GM12878 (cell line): ENCODE measurements around the gene P2RX2. TPM values are rescaled to one million over a fixed set of nuclear protein-coding genes. Genes with fewer than 3 reads are reported as not detected.

Experiments
- ATAC-seq: fragments of 200-7000 bp; cut with Tn5 transposase; 3 replicates; pipeline ENCODE4 v1.9.1; 2020; ENCODE audit warnings: mild to moderate bottlenecking, moderate library complexity
- BruUV-seq: library from RNA; stranded (reverse); fragments of 400-500 nt; replicated peaks from 2 replicates; lab custom pipeline; 2021; lab: Mats Ljungman, UMichigan
- CTCF ChIA-PET: fragments of 300-600 bp; sonication (Branson Sonifier 250); formaldehyde crosslinking; extraction: SDS; loops from one replicate; lab custom pipeline; 2021; ENCODE audit warnings: inconsistent platforms; lab: Yijun Ruan, JAX
- POLR2A ChIA-PET: fragments of 350-600 bp; formaldehyde crosslinking; extraction: SDS; loops from one replicate; lab custom pipeline; 2021; ENCODE audit warnings: inconsistent platforms; lab: Charles Lee
- RAD21 ChIA-PET: fragments of 300-600 bp; sonication (Branson Sonifier 250); formaldehyde crosslinking; loops from one replicate; lab custom pipeline; 2023; ENCODE audit warnings: antibody characterized with exemption; ENCODE audit not compliant: unreplicated experiment; lab: Charles Lee
- SMC1A ChIA-PET: fragments of 300-600 bp; sonication (Branson Sonifier 250); formaldehyde crosslinking; loops from one replicate; lab custom pipeline; 2023; ENCODE audit not compliant: unreplicated experiment, uncharacterized antibody; lab: Charles Lee
- DNase-seq: peaks from one replicate; pipeline ENCODE4 v3.0.0-alpha.2; 2011; ENCODE audit warnings: low read depth, low spot score
- FAIRE-seq: peaks from 3 replicates; lab custom pipeline; 2011; peaks lifted over from hg19 to GRCh38; lab: Jason Lieb, UNC
- H2AFZ ChIP-seq: 2 replicates; pipeline ENCODE4 v1.6.0; 2011; ENCODE audit warnings: low read depth, low read length, control low read depth; ENCODE audit not compliant: control insufficient read depth
- H3K27ac ChIP-seq: 2 replicates; pipeline ENCODE4 v1.5.1; 2011; ENCODE audit warnings: control low read depth; ENCODE audit not compliant: control insufficient read depth, insufficient read depth
- H3K27me3 ChIP-seq, 2 experiments: replicated peaks in 1 of 2; 2 replicates each; pipeline versions ENCODE4 v1.6.0 to v1.6.1; 2011; ENCODE audit warnings: low read length in 1 of 2; ENCODE audit not compliant: control insufficient read depth in 2 of 2, insufficient read depth in 2 of 2
- H3K36me3 ChIP-seq, 2 experiments: 2 replicates each; pipeline ENCODE4 v1.5.1; 2011; ENCODE audit warnings: low read length in 1 of 2; ENCODE audit not compliant: control insufficient read depth in 2 of 2, insufficient read depth in 2 of 2
- H3K4me1 ChIP-seq: 2 replicates; pipeline ENCODE4 v1.6.1; 2011; ENCODE audit warnings: mild to moderate bottlenecking, low read length, moderate library complexity, mixed read lengths; ENCODE audit not compliant: control insufficient read depth, insufficient read depth
- H3K4me2 ChIP-seq: 2 replicates; pipeline ENCODE4 v1.6.0; 2011; ENCODE audit warnings: control low read depth; ENCODE audit not compliant: control insufficient read depth, insufficient read depth
- H3K4me3 ChIP-seq: fragments of 200-600 bp; sonication (generic); 2 replicates; pipeline ENCODE4 v1.5.1; 2016
- H3K79me2 ChIP-seq: 2 replicates; pipeline ENCODE4 v1.6.0; 2011; ENCODE audit warnings: low read length; ENCODE audit not compliant: control insufficient read depth, insufficient read depth
- H3K9ac ChIP-seq: 2 replicates; pipeline ENCODE4 v1.8.0; 2011; ENCODE audit warnings: low read length, control low read depth, mixed read lengths; ENCODE audit not compliant: control insufficient read depth, insufficient read depth
- H3K9me3 ChIP-seq: replicated peaks from 3 replicates; pipeline ENCODE4 v1.5.1; 2011; ENCODE audit warnings: mild to moderate bottlenecking, low read length; ENCODE audit not compliant: control insufficient read depth, insufficient read depth
- H4K20me1 ChIP-seq: 2 replicates; pipeline ENCODE4 v1.6.0; 2011; ENCODE audit not compliant: control insufficient read depth, insufficient read depth
- BACH1 ChIP-seq: fragments of 450-650 bp; IDR thresholded peaks from 2 replicates; pipeline ENCODE4 v1.6.1; 2017; ENCODE audit warnings: mild to moderate bottlenecking, borderline replicate concordance
- ETV6 ChIP-seq, 2 experiments: fragments of 450-650 bp in 1 of 2; IDR thresholded peaks in 1 of 2; conservative IDR thresholded peaks in 1 of 2; 2 replicates each; pipeline ENCODE4 v1.6.1; 2014; ENCODE audit warnings: antibody characterized with exemption in 1 of 2, borderline replicate concordance in 1 of 2, low read depth in 1 of 2, mild to moderate bottlenecking in 1 of 2, moderate library complexity in 1 of 2
- HCFC1 ChIP-seq: fragments of 150-350 bp; IDR thresholded peaks from 2 replicates; pipeline ENCODE4 v1.6.1; 2014; ENCODE audit warnings: low read length
- HDAC2 ChIP-seq: fragments of 200-600 bp; sonication (generic); IDR thresholded peaks from 2 replicates; pipeline ENCODE4 v1.6.1; 2017
- HDGF ChIP-seq: fragments of 450-650 bp; IDR thresholded peaks from 2 replicates; pipeline ENCODE4 v1.6.1; 2016; ENCODE audit warnings: antibody characterized with exemption
- MYB ChIP-seq: fragments of 150-350 bp; IDR thresholded peaks from 2 replicates; pipeline ENCODE4 v1.6.1; 2014; ENCODE audit warnings: mild to moderate bottlenecking, low read depth, low read length, borderline replicate concordance
- SMAD5 ChIP-seq: IDR thresholded peaks from 2 replicates; pipeline ENCODE4 v1.6.1; 2016; ENCODE audit warnings: antibody characterized with exemption, low read depth
- SREBF2 ChIP-seq: IDR thresholded peaks from 2 replicates; pipeline ENCODE4 v1.6.1; 2012; ENCODE audit warnings: mild to moderate bottlenecking, low read length
- STAT1 ChIP-seq: fragments of 450-650 bp; conservative IDR thresholded peaks from 2 replicates; pipeline ENCODE4 v1.6.1; 2014; ENCODE audit warnings: antibody characterized with exemption, mild to moderate bottlenecking
- TAF1 ChIP-seq: IDR thresholded peaks from 2 replicates; pipeline ENCODE4 v1.6.1; 2011; ENCODE audit warnings: mild to moderate bottlenecking, low read depth, low read length, borderline replicate concordance
- TARDBP ChIP-seq: IDR thresholded peaks from 2 replicates; pipeline ENCODE4 v1.6.1; 2016; ENCODE audit warnings: borderline replicate concordance
- WGBS: methylation state at CpG from one replicate; pipeline ENCODE4 v1.1.6; 2016; ENCODE audit warnings: low lambda C conversion rate; ENCODE audit not compliant: insufficient replicate concordance, insufficient coverage; ENCODE audit errors: missing lambda C conversion rate; 5-methylcytosine and 5-hydroxymethylcytosine counted together
- in situ Hi-C: fragments of 300-500 bp; cut with MboI; formaldehyde crosslinking; loops from 9 replicates; pipeline ENCODE4 v1.14.3; 2018; ENCODE audit warnings: mixed read lengths
- intact Hi-C: fragments of 100-400 bp; cut with micrococcal nuclease; formaldehyde crosslinking; loops from one replicate; pipeline ENCODE4 v1.14.2; 2022; ENCODE audit not compliant: unreplicated experiment
- polyA plus RNA-seq, 11 experiments: library from polyadenylated mRNA; depleted of rRNA in 4 of 11; unstranded in 6 of 11; stranded (reverse) in 5 of 11; fragments of >200 nt; fragmentation: Nextera tagmentation in 4 of 11; fragmentation: Illumina TruSeq in 1 of 11; extraction: Ambion mirVana in 4 of 11; extraction: Trizol in 1 of 11; gene quantifications; 1 replicate in 1 of 11; 2 replicates in 10 of 11; pipeline versions ENCODE4 v1.2.1 to v1.2.3, GENCODE V29; 2011 to 2016; ENCODE audit warnings: inconsistent platforms in 2 of 11, missing spikeins in 2 of 11, low read depth in 1 of 11
- total RNA-seq, 4 experiments: library from RNA; depleted of rRNA in 3 of 4; stranded (reverse); fragments of >200 nt in 3 of 4; fragmentation: Illumina TruSeq in 1 of 4; extraction: Trizol in 1 of 4; gene quantifications; 2 replicates each; pipeline versions ENCODE4 v1.2.1 to v1.2.3, GENCODE V29; 2013 to 2021
- TF ChIP-seq, protein P1 (sequence below), 3 experiments: IDR thresholded peaks in 2 of 3; conservative IDR thresholded peaks in 1 of 3; 2 replicates each; pipeline ENCODE4 v1.5.1; 2011; ENCODE audit warnings: low read depth in 3 of 3, low read length in 3 of 3, mild to moderate bottlenecking in 3 of 3, control low read depth in 2 of 3, moderate library complexity in 2 of 3, inconsistent platforms in 1 of 3, mixed read lengths in 1 of 3; ENCODE audit not compliant: control insufficient read depth in 2 of 3, insufficient read depth in 1 of 3; ENCODE audit errors: extremely low read depth in 1 of 3
- TF ChIP-seq, protein P2 (sequence below): fragments of 450-650 bp; IDR thresholded peaks from 2 replicates; pipeline ENCODE4 v1.6.1; 2018; ENCODE audit warnings: mild to moderate bottlenecking, low read depth, moderate library complexity; ENCODE audit not compliant: partially characterized antibody

Gene P2RX2
- total and polyA plus RNA-seq, 10 of the 15 experiments (the other 5 are each of a cell fraction or from before 2014, with no cell fraction given) = not detected

DNA sequence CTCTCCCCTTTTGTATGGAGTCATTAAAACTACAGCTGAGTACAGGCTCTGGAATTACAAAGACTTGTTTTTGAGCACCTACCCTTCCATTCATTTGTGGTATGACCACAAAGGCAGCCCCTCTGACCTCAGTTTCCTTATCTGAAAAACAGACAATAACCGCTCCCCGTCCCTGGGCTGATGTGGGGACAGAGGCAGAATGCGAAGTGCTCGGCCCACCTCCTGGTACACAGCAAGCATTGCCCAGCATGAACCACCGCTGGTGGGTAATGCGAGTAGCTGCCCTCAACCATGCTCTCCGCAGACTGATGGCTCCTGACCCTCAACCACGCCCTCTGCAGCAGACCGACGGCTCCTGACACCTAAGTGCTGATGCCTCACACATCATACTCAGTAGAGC lies 22.4 kb downstream of the P2RX2 start (continued):
- TF ChIP-seq ETV6 (conservative IDR thresholded peaks at IDR 0.05 in 1 of 2, IDR thresholded peaks at IDR 0.05 in 1 of 2; ENCODE audit: borderline replicate concordance in 1 of 2, low read depth in 1 of 2) (no peak), STAT1 (no peak), MYB (no peak), HCFC1 (no peak), SREBF2 (no peak), SMAD5 (no peak), HDAC2 (no peak)

DNA sequence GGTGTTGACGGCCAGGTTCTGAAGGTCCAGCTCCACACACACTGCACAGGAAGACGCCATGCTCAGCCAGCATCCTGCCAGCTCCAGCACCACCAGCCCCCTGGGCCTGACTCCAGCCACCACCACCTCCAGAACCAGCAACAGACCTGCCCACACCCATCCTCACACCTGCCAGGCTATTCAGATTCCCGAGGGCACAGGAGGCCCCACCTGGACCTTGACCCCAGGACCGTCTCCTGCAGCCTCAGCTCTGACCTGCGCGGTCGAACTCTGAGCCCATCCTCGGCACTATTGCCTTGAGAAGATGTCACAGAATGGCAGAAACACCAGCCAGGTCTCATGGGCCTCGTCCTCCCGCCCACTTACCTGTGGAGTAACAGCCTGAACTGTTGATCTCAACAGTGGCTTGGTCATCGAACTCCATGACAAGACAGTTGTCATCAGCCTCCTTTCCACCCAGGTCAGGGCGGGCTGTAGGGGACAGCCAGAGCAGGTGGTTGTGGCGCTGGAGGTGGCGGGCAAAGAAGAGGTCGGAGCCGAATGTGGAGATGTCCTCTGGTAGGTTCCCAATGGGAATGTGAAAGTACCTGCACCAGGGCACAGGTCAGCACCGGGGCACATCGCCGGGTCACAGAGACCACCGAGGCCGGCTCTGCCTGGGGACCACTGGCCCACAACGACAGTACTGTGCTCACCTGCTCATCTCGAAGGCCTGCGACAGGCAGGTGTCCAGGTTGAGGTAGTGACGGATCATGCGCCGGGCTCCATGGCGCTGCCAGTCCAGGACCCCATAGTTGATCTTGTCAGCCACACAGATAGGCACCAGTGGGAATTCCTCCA lies 23.5 kb downstream of the P2RX2 start:
- TF ChIP-seq HDGF (no peak), TAF1 (no peak), HDAC2 (no peak), TARDBP (no peak), BACH1 (no peak)
- TF ChIP-seq, protein P1, sequence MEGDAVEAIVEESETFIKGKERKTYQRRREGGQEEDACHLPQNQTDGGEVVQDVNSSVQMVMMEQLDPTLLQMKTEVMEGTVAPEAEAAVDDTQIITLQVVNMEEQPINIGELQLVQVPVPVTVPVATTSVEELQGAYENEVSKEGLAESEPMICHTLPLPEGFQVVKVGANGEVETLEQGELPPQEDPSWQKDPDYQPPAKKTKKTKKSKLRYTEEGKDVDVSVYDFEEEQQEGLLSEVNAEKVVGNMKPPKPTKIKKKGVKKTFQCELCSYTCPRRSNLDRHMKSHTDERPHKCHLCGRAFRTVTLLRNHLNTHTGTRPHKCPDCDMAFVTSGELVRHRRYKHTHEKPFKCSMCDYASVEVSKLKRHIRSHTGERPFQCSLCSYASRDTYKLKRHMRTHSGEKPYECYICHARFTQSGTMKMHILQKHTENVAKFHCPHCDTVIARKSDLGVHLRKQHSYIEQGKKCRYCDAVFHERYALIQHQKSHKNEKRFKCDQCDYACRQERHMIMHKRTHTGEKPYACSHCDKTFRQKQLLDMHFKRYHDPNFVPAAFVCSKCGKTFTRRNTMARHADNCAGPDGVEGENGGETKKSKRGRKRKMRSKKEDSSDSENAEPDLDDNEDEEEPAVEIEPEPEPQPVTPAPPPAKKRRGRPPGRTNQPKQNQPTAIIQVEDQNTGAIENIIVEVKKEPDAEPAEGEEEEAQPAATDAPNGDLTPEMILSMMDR (IDR thresholded peaks at IDR 0.05 in 2 of 3, conservative IDR thresholded peaks at IDR 0.05 in 1 of 3; ENCODE audit: control insufficient read depth in 2 of 3, extremely low read depth in 1 of 3, insufficient read depth in 1 of 3, low read depth in 3 of 3, low read length in 3 of 3) = no peak
- TF ChIP-seq, protein P2, sequence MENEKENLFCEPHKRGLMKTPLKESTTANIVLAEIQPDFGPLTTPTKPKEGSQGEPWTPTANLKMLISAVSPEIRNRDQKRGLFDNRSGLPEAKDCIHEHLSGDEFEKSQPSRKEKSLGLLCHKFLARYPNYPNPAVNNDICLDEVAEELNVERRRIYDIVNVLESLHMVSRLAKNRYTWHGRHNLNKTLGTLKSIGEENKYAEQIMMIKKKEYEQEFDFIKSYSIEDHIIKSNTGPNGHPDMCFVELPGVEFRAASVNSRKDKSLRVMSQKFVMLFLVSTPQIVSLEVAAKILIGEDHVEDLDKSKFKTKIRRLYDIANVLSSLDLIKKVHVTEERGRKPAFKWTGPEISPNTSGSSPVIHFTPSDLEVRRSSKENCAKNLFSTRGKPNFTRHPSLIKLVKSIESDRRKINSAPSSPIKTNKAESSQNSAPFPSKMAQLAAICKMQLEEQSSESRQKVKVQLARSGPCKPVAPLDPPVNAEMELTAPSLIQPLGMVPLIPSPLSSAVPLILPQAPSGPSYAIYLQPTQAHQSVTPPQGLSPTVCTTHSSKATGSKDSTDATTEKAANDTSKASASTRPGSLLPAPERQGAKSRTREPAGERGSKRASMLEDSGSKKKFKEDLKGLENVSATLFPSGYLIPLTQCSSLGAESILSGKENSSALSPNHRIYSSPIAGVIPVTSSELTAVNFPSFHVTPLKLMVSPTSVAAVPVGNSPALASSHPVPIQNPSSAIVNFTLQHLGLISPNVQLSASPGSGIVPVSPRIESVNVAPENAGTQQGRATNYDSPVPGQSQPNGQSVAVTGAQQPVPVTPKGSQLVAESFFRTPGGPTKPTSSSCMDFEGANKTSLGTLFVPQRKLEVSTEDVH = no peak
- no peak for DNase-seq
- Histone ChIP-seq H3K36me3 (peaks cover 15 to 40% of the 10 kb centered on the region in 2 experiments), H3K9ac (no peak overlapping the region), H3K4me3 (no peak overlapping the region), H3K79me2 (no peaks in the 10 kb centered on the region), H4K20me1 (no peaks in the 10 kb centered on the region), H3K9me3 (no peaks in the 10 kb centered on the region), H3K27me3 (no peaks in the 10 kb centered on the region), H2AFZ (no peak overlapping the region), H3K4me1 (no peaks in the 10 kb centered on the region), H3K27ac (no peak overlapping the region), H3K4me2 (no peak overlapping the region)
- ChIA-PET SMC1A (no interaction called here), POLR2A (no interaction called here), CTCF (no interaction called here), RAD21 (no interaction called here)
- no peak for ATAC-seq
- 97% methylated on average over 28 of the region's 28 CpGs for WGBS
- in situ Hi-C loops = no loop called here
- intact Hi-C loops = no loop called here
- no TSS peak for BruUV-seq
- no peak for FAIRE-seq
